Common myeloid progenitor, CD34-positive (primary cell): ENCODE results near the gene H3-3A.

Experiments
- CTCF ChIA-PET: fragments of 350-600 bp; sonication (Branson Sonifier 250); formaldehyde crosslinking; loops from one replicate; lab custom pipeline; 2021; ENCODE audit warnings: antibody characterized with exemption; lab: Charles Lee
- POLR2A ChIA-PET: fragments of 350-600 bp; sonication (Branson Sonifier 250); formaldehyde crosslinking; loops from one replicate; lab custom pipeline; 2021; ENCODE audit warnings: antibody characterized with exemption; lab: Charles Lee
- DNase-seq, 3 donors: peaks; one replicate each; pipeline versions ENCODE4 v3.0.0 to v3.0.0-alpha.2; 2013
- H3K27ac ChIP-seq, 2 experiments: 1 replicate in 1 of 2; 2 replicates in 1 of 2; pipeline ENCODE4 v1.7.0; 2013; ENCODE audit warnings: inconsistent platforms in 2 of 2, low read length in 2 of 2, mild to moderate bottlenecking in 2 of 2, low read depth in 1 of 2, moderate library complexity in 1 of 2; ENCODE audit not compliant: severe bottlenecking in 2 of 2, insufficient read depth in 1 of 2, poor library complexity in 1 of 2
- H3K27me3 ChIP-seq, 5 experiments: replicated peaks in 2 of 5; 1 replicate in 3 of 5; 2 replicates in 2 of 5; pipeline versions ENCODE4 v1.6.1 to v1.7.0; 2013; ENCODE audit warnings: low read length in 4 of 5, mild to moderate bottlenecking in 2 of 5, moderate library complexity in 2 of 5, inconsistent platforms in 1 of 5; ENCODE audit not compliant: insufficient read depth in 5 of 5, control insufficient read depth in 4 of 5
- H3K36me3 ChIP-seq, 4 experiments: 1 replicate in 2 of 4; 2 replicates in 2 of 4; pipeline versions ENCODE4 v1.6.1 to v1.7.0; 2013; ENCODE audit warnings: low read length in 3 of 4, control low read depth in 1 of 4, mild to moderate bottlenecking in 1 of 4; ENCODE audit not compliant: control insufficient read depth in 4 of 4, insufficient read depth in 4 of 4
- H3K4me1 ChIP-seq, 4 experiments: 1 replicate in 3 of 4; 2 replicates in 1 of 4; pipeline versions ENCODE4 v1.6.1 to v1.7.1; 2013; ENCODE audit warnings: low read length in 3 of 4, mild to moderate bottlenecking in 3 of 4, control low read depth in 1 of 4, inconsistent platforms in 1 of 4, moderate library complexity in 1 of 4; ENCODE audit not compliant: control insufficient read depth in 4 of 4, insufficient read depth in 4 of 4; ENCODE audit errors: control extremely low read depth in 1 of 4
- H3K4me3 ChIP-seq, 7 experiments: 1 replicate in 4 of 7; 2 replicates in 3 of 7; pipeline versions ENCODE4 v1.5.1 to v1.7.0; 2013; ENCODE audit warnings: mild to moderate bottlenecking in 7 of 7, low read length in 6 of 7, moderate library complexity in 6 of 7, inconsistent platforms in 2 of 7, low read depth in 2 of 7, control low read depth in 1 of 7; ENCODE audit not compliant: insufficient read depth in 4 of 7, control insufficient read depth in 1 of 7; ENCODE audit errors: extremely low read depth in 1 of 7
- H3K9me3 ChIP-seq, 5 experiments: 1 replicate in 4 of 5; 2 replicates in 1 of 5; pipeline versions ENCODE4 v1.6.1 to v1.7.1; 2013; ENCODE audit warnings: low read length in 4 of 5, mild to moderate bottlenecking in 2 of 5, inconsistent platforms in 1 of 5, low read depth in 1 of 5, moderate library complexity in 1 of 5; ENCODE audit not compliant: control insufficient read depth in 4 of 5, insufficient read depth in 2 of 5; ENCODE audit errors: control extremely low read depth in 1 of 5
- WGBS: methylation state at CpG from one replicate; pipeline ENCODE4 v1.1.5; 2013; ENCODE audit not compliant: insufficient coverage; 5-methylcytosine and 5-hydroxymethylcytosine counted together

The H3-3A gene

GRCh38 chr1:226093621-226094020, 31.1 kb downstream of the H3-3A start:
- Histone ChIP-seq H3K4me3 (no peak overlapping the region), H3K36me3 (no peaks in the 10 kb centered on the region), H3K9me3 (no peaks in the 10 kb centered on the region), H3K4me1 (no peaks in the 10 kb centered on the region), H3K27me3 (no peaks in the 10 kb centered on the region), H3K27ac (no peak overlapping the region)
- WGBS = 100% methylated on average over 1 of the region's 2 CpGs
- ChIA-PET CTCF (interaction anchor here (1.6 to 4.5 kb wide), 3 partner anchors 9 to 26 kb away, joined by 4 to 20 read pairs (median 9); no protein-coding TSS in a partner anchor), POLR2A (no interaction called here)
- no peak for DNase-seq

DNA sequence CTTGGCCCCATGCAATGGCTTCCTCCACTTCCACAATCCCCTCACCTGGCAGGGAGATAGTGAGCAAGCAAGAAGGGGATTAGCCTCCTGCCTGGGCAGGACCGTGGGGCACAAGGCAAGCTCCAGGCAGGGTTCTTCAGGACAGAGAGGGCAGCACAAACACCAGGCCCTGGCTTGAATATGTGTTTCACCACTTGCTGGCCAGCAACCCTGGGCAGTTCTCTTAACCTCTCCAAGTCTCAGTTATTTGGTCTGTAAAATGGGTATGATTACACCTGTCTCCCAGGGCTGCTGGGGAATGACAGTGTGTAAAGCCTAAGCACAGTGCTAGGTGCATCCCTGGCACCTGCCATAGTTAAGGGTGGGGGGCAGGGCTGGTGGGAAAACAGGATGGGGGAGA, 31.9 kb downstream of the H3-3A start:
- H3K4me1 ChIP-seq = no peaks in the 10 kb centered on the region
- H3K27ac ChIP-seq = no peak overlapping the region
- no peak overlapping the region for H3K4me3 ChIP-seq
- POLR2A ChIA-PET = no interaction called here
- 0% methylated on average over 1 of the region's 1 CpG for WGBS
- CTCF ChIA-PET = interaction anchor here (0.6 to 4.5 kb wide), 4 partner anchors 8 to 650 kb away, joined by 3 to 20 read pairs (median 6); no protein-coding TSS in a partner anchor
- no peaks in the 10 kb centered on the region for H3K27me3 ChIP-seq
- DNase-seq = no peak
- H3K36me3 ChIP-seq = no peaks in the 10 kb centered on the region
- H3K9me3 ChIP-seq = no peaks in the 10 kb centered on the region

- Histone ChIP-seq H3K27ac (no peak overlapping the region), H3K4me1 (peaks cover 0 to 5% (median 3%) of the 10 kb centered on the region in 4 experiments), H3K4me3 (no peak overlapping the region), H3K36me3 (no peaks in the 10 kb centered on the region), H3K27me3 (no peaks in the 10 kb centered on the region), H3K9me3 (no peaks in the 10 kb centered on the region)
- 100% methylated on average over 2 of the region's 2 CpGs for WGBS
- DNase-seq = no peak
- ChIA-PET CTCF (interaction anchor here (0.7 to 4.5 kb wide), 6 partner anchors 10 to 238 kb away, joined by 3 to 20 read pairs (median 4); no protein-coding TSS in a partner anchor), POLR2A (interaction anchor here (0.6 kb wide), 1 partner anchor 649 kb away, joined by 3 read pairs; no protein-coding TSS in a partner anchor)
These were observed 32.8 kb downstream of the H3-3A start for GRCh38 chr1:226095286-226095685.

- peaks cover 5 to 13% (median 10%) of the 10 kb centered on the region in 4 experiments for H3K4me1 ChIP-seq
- ChIA-PET CTCF (interaction anchor here (1.1 to 3.5 kb wide), 6 partner anchors 8 to 32 kb away, joined by 3 to 17 read pairs (median 6); no protein-coding TSS in a partner anchor), POLR2A (no interaction called here)
- H3K36me3 ChIP-seq = no peaks in the 10 kb centered on the region
- no peak overlapping the region for H3K27ac ChIP-seq
- WGBS = 92% methylated on average over 4 of the region's 5 CpGs
- H3K27me3 ChIP-seq = no peaks in the 10 kb centered on the region
- H3K9me3 ChIP-seq = no peaks in the 10 kb centered on the region
- H3K4me3 ChIP-seq = no peak overlapping the region
- DNase-seq = no peak
These were observed 35.5 kb downstream of the H3-3A start for GRCh38 chr1:226097866-226098625.

DNA sequence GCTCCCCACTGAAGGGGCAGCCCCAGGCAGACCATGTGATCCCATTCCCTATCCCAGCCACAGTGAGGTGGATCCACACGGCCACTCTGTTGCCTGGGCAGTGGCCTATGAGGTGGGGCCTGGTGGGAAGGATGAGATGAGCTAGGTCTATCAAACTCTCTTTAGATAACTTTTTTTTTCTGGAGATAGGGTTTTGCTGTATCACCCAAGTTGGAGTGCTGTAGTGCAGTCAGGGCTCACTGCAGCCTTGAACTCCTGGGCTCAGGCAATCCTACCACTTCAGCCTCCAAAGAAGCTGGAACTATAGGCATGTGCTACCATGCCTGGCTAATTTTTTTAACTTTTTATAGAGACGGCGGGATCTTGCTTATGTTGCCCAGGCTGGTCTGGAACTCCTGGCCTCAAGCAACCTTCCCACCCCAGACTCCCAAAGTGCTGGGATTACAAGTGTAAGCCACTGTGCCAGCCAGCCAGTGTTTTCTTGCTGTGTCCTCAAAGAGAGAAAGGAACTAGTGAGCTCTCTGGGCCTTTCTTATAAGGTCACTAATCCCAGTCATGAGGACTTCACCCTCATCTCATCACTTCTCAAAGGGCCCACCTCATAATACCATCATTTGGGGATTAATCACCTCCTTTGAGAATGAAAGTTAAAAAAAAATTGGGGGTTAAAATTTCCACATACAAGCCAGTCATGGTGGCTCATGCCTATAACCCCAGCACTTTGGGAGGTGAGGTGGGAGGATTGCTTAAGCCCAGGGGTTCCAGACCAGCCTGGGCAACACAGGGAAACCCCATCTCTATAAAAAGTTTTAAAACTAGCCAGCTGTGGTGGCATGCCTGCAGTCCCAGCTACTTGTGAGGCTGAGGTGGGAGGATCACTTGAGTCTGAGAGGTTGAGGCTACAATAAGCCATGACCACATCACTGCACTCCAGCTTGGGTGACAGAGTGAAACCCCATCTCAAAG, 36.6 kb downstream of the H3-3A start:
- Histone ChIP-seq H3K9me3 (no peaks in the 10 kb centered on the region), H3K27ac (no peak overlapping the region), H3K27me3 (no peaks in the 10 kb centered on the region), H3K4me3 (no peak overlapping the region), H3K36me3 (no peaks in the 10 kb centered on the region), H3K4me1 (peaks cover 5 to 13% (median 10%) of the 10 kb centered on the region in 4 experiments)
- 92% methylated on average over 2 of the region's 3 CpGs for WGBS
- CTCF ChIA-PET = interaction anchor here (0.6 to 3.5 kb wide), 9 partner anchors 9 to 107 kb away, joined by 4 to 17 read pairs (median 6); no protein-coding TSS in a partner anchor
- DNase-seq = no peak
- POLR2A ChIA-PET = no interaction called here

DNA sequence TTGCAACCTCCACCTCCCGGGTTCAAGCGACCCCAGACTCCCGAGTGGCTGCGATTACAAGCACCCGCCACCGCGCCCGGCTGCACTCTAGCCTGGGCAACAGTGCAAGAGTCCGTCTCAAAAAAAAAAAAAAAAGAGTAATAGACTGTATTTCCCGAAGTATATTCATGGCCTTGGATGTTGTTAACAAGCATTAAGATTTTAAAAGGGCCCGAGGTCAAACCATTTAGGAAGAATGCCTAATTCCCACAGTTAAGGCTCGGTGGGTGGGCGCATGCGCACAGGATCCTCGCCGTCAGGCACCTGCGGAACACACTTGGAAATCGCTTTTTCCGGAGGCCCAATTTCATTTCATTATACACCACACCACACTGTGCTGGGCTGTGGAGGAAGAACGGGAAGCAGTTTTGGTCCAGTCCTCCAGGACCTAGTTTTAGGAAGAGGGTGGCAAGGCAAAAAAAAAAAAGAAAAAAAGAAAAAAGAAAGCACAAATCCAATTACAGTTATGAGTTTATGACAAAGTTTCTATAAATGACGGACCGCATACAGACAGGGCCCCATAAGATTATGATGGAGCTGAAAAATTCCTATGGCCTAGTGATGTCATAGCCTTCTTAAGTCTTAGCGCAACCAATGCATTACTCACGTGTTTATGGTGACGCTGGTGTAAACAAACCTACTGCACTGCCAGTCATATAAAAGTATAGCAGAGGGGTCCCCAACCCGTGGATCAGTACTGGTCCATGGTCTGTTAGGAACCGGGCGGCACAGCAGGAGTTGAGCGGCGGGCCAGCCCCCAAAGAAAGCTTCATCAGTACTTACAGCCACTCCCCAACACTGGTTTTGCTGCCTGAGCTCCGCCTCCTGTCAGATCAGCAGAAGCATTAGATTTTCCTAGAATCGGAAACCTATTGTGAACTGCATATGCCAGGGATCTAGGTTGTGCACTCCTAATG, 38.2 kb downstream of the H3-3A start:
- peak overlapping the region in 1 of 2 experiments; percentile 70 for H3K27ac ChIP-seq
- H3K9me3 ChIP-seq = no peaks in the 10 kb centered on the region
- H3K4me1 ChIP-seq = peaks cover 5 to 13% (median 10%) of the 10 kb centered on the region in 4 experiments
- POLR2A ChIA-PET = interaction anchor here (1.0 kb wide), 1 partner anchor 10 kb away, joined by 3 read pairs; no protein-coding TSS in a partner anchor
- no peaks in the 10 kb centered on the region for H3K27me3 ChIP-seq
- 12% methylated on average over 18 of the region's 32 CpGs for WGBS
- peak; percentile 47 to 85 (median 76) for DNase-seq
- CTCF ChIA-PET = interaction anchor here (1.0 to 3.5 kb wide), 4 partner anchors 9 to 36 kb away, joined by 3 to 17 read pairs (median 10); no protein-coding TSS in a partner anchor
- no peaks in the 10 kb centered on the region for H3K36me3 ChIP-seq
- H3K4me3 ChIP-seq = peak overlapping the region in 6 of 7 experiments; percentile 54 to 90 (median 66)
